ENCODE data around the gene MEF2A.

DNA sequence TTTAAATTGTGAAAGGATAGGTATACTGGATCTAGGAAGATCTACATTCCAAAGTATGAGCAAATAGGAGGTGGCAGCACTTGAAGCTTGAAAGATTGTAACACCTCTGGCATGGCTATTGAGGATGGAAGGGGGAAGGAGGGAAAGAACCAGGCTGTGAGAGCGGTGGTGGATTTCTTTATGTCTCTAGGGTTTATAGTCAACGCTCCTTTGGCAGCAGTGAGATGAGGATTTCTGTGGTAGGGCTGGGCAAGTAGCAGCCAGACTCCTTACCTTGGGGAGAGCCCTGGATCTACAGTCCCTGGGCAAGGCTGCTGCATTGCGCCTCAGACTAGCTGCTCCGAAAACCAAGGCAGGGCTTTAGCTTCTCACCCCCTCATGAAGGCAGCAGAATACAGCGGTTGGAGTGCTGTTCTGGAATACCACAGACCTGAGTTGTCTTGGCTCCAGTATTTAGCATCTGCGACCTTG, 53.2 kb downstream of the MEF2A start:
- no peak for TF ChIP-seq POLR2A (IDR thresholded peaks at IDR 0.05)
- TF ChIP-seq, protein P1, sequence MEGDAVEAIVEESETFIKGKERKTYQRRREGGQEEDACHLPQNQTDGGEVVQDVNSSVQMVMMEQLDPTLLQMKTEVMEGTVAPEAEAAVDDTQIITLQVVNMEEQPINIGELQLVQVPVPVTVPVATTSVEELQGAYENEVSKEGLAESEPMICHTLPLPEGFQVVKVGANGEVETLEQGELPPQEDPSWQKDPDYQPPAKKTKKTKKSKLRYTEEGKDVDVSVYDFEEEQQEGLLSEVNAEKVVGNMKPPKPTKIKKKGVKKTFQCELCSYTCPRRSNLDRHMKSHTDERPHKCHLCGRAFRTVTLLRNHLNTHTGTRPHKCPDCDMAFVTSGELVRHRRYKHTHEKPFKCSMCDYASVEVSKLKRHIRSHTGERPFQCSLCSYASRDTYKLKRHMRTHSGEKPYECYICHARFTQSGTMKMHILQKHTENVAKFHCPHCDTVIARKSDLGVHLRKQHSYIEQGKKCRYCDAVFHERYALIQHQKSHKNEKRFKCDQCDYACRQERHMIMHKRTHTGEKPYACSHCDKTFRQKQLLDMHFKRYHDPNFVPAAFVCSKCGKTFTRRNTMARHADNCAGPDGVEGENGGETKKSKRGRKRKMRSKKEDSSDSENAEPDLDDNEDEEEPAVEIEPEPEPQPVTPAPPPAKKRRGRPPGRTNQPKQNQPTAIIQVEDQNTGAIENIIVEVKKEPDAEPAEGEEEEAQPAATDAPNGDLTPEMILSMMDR (IDR thresholded peaks at IDR 0.05): no peak
